GM18499 (cell line): ENCODE data around the gene FCER1G.
"Not testable (repeated sequence)": the region's sequence is repeated elsewhere in the genome, so short reads cannot be mapped to it uniquely, and the experiment has no call there.

Experiments used
- ATAC-seq: cut with Tn5 transposase; IDR thresholded peaks from one replicate; pipeline ENCODE4 v1.9.1; 2021; ENCODE audit warnings: moderate number of reproducible peaks; ENCODE audit not compliant: insufficient read depth, unreplicated experiment

The FCER1G gene

DNA sequence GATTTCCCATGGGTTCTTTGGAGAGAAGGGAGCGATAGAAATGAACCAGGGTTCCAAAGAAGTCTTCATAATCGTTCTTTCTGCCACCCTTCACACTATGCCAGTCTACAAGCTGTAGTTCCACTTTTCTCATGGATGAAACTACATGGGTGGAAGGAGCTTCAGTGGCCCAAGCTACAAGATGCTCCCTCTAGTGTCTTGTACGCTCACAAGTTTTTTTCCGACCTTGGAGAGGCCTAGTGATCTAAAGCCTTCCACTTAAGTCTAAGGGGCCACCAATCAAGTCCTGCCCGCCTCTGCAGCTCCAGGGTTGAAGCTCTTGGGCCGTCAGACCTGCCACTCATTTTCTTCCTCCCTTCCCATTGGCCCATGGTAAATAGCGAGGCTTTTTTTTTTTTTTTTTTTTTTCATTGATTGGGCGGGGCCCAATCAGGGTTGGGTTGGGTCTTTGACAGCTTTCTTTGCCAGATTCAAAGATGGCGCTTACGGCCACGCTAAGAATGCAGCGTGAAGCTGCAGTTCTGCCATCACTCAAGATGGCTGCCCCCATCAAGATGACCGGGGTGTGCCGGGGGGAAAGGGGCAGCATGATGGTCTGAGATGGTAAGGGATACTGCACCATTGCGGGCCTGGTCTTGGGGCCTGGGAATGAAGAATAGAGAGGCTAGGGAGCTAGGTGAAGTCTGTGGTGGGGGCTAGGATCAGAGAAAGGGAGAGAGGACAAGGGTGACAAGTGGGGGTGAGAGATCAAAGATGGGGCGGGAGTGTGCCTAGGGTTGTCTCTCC is 10.6 kb downstream of the FCER1G start, which contains the start of gene TOMM40L:
Gene TOMM40L (plus strand): TSS at position 527 of the 786 bp plus-strand sequence. CDS start 430 bp downstream, outside the sequence.
- peak; percentile 92 for ATAC-seq

DNA sequence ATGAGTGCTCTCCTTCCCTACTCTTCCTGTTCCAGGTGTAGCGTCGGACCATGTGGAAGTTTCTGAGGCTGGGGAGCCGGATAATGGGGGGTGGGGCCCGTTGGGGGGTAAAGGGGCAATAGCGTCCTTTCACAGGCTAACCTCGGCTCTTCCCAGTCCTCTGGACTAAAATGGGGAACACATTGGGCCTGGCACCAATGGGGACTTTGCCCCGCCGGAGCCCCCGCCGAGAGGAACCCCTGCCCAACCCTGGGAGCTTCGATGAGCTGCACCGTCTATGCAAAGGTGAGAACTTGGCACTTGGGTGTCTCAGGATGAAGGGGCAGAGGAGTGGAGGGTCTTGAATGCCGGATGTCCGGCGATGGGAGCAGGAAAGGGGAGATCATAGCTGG is 11.2 kb downstream of the FCER1G start:
- no peak for ATAC-seq

DNA sequence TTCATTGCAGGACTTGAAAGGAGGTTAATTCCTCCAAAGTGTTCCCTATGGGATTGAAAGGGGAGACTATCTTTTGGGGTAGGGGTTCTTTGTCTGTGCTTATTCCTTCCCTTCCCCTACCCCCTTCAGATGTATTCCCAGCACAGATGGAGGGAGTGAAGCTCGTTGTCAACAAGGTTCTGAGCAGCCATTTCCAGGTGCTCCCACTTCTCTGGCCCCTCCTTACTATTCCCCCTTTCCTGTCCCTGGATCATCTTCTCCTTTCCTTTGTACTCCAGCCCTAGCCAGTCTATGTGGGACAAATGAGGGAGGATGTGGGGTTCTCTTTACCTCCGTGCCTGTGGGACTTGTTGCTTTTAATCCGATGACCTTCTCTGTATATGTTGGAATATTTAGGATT is 11.7 kb downstream of the FCER1G start:
- no peak for ATAC-seq

DNA sequence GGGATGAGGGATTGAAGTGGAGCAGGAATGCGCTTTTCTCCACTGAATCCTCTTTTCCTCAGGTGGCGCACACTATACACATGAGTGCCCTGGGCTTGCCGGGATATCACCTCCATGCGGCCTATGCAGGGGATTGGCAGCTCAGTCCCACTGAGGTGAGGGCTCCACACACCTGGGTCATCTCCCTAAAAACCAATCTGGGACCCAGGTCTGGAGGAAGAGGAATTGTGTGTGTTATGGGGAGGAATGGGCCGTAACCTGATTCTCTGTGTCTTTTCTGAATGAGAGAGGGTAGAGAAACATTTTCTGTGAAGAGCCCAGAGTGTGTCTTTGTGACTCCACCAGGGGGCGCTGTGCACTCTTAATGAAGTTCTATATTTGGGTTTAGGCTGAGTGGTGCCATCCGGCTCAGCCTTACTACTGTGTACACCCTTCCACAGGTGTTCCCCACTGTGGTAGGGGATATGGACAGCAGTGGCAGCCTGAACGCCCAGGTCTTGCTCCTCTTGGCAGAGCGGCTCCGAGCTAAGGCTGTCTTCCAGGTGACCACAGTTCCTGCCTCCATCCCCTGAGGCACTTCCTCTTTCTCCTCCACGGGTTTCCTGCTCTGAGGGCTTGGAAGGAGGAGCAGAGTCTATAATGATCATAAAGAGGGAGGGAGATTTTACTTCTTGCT is 12.2 kb downstream of the FCER1G start:
- no peak for ATAC-seq

DNA sequence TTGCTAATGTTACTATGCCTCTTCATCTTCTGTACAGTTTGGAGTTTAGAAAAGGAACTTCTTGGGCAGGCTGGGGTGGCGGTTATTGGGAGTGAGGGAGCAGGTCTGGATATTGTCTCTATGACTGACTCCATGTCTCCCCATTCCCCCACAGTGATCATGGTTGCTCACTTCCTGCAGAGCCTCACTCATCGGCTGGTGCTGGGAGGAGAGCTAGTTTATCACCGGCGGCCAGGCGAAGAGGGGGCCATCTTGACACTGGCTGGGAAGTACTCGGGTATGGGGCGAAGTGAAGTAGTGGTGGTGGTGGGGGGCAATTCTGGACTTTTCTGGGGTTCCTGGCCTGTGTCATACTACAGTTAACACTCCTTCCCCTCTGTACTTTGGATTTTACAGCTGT is 12.9 kb downstream of the FCER1G start:
- no peak for ATAC-seq

DNA sequence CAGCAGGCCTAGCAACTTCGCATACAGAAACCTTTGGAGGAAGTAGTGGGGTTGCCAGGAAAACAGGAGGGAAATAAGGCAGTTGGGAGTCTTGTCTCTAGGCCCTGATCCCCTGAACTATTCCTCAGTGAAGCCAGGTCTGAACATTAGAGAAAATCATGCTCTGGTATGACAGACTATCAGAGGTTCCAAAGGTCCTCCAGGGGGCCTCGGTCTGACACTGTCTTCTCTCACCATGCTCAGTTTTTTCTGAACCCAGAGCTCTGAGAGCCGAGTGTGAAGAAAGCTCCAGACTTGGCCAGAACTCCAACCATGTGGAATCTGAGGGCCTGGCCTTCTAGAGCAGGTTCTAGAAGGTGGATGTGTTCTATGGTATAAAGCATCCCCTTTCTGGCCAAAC is 14.8 kb downstream of the FCER1G start:
- no peak for ATAC-seq

DNA sequence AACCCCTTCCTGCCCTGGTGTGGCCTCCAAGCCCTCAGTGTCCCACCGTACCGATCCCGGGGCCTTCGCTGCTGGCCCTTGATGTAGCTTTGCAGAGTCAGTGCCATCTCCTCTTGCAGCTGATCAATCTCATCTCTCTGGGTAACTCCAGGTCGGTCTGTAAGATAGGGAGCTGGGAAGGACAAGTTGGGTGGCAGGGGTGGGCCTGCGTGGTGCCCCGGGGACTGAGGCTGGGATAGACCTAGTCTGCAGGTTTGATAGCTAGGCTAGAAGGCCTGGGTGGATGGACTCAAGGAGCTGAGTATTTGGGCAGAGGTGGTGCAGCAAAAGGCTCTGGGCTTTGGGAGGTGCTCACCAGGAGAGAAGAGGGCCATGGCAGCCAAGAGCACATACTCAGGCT is 15.7 kb downstream of the FCER1G start:
- ATAC-seq: no peak

DNA sequence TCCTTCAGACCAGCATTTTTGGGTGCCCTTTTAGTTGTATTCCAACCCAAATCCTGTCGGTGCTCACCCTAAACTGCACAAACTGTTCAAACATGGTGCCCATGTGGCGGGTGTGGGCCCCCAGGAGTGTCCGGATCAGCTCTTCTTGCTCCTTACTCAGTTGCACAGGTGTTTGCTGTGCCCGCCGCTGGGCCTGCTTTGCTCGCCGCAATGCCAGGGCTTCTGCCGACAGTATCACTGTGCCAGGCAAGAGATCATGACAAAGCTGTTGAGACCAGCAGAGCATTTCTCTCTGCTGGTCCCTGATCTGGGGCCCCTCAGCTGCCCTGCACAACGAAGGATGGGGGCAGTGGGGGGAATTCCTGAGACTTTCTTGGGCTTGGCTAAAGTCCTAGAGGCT is 18.0 kb downstream of the FCER1G start:
- no peak for ATAC-seq

DNA sequence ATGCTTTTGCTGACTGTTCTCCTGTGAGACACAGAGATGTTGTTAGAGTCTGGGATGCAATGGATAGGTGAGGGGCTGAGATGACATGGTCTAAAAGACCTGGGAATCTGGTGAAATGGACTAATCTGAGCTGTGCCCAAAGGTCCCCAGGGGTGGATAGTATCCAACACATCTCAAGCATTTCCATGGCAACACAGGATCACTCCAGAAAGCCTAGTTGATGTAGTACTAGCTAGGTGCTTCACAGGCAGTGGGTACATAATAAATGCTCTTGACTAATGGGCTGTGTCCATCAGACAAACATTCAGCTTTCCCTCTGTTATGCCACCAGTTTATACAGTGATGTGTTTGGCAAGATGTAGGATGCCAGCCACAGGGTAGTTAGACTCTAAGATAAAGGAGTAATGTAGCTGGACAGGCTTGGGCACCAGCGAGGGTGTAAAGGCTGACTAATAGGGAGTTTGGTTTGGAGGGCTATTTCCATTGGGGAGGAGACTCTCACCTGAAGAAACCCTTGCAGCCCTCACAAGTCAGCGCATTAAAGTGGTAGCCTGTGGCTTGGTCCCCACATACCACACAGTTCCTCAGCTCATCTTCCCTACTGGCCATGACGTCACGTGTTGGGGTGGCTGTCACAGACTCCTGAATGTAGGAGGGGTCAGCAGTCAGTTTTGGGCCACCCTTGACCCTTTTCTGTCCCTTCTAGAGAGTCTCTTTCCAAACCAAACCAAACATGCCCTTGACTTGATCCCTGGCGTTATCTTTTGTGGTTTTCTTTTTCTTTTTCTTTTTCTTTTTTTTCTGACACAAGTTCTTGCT is 21.1 kb downstream of the FCER1G start:
- ATAC-seq: no peak

DNA sequence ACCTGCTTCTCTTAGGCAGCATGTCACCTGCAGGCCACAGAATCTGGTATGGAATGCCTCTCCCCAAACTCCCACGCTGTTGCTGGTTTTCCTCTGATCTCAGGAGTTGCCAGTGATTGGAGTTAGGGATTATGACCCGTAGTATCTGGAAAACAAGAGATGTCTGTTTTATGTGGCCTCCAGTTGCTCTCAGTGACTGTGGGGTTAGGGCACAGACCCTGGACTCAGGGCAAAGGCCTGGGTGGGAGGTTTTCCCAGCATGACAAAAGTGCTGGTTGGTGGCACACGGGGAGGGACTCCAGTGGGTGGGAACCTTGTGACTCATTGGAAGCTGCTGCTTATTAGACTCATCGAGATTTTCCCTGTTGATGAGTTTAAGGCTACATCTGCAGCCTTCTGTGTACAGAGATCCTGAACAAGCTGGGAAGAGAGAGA is 23.0 kb downstream of the FCER1G start, which contains the start of gene NR1I3:
Gene NR1I3 (minus strand): TSS at position 165 of the 435 bp plus-strand sequence. CDS start 1,638 bp downstream, outside the sequence.
- ATAC-seq: no peak

DNA sequence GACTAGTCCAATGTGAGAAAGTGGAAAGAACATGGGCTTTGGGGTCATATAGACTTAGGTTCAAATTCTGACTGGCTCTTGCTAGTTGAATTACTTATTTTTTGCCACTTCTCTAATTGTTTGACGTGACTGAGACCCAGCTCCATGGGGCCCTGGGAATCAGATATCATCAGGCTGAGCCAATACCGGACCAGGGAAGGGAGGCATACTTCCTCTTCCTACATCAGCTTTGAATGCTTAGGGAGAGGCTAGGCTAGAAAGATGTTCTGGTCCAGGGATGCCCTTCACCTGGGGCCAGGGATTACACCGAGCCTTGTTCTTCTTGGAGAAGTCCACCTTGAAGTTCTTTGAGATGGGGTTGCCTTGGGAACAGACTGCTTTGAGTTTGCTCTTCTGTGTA is 26.6 kb downstream of the FCER1G start:
- ATAC-seq: no peak

DNA sequence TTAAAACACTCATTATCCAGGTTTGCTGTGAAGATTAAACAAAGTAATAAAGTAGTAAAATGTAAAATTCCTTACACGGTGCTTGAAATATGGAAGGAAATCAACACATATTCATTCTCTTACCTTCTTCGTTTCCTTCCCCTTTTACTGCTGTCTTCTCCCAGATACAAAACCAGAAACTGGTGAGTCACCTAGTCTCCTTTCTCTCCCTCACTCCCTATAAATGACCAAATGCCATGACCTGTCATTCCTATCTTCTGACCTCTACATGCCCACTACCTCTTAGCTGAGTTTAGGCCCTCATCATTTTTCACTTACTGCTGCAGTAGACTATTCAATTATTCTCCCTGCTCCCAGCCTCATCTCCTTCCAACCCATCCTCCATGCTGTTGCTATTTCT is 27.2 kb downstream of the FCER1G start:
- no peak for ATAC-seq

DNA sequence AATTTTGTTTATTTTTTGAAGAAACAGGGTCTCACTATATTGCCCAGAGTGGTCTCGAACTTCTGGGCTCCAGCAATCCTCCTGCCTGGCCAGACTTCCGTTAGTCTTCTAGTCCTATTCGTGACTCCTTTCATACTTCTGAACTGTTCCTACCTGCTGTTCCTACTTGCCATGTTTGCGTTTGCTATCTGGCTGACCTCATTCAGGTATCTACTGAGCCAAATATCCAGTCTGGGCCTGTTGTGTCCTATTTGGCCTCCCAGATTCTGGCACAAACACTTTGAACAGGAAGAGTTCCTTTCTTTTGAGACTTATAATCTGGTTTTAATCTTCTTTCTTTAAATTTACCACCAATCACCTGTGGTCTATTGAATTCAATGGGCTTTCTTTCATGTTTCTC is 29.8 kb downstream of the FCER1G start:
- no peak for ATAC-seq

DNA sequence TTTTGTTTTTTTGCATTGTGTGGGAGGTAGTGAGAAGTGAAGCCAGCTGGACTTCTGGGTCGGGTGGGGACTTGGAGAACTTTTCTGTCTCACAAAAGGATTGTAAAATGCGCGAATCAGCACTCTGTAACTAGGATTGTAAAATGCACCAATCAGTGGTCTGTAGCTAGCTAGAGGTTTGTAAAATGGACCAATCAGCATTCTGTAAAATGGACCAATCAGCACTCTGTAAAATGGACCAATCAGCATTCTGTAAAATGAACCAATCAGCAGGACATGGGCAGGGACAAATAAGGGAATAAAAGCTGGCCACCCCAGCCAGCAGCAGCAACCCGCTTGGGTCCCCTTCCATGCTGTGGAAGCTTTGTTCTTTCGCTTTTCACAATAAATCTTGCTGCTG is 35.0 kb downstream of the FCER1G start:
- not testable (repeated sequence) for ATAC-seq

DNA sequence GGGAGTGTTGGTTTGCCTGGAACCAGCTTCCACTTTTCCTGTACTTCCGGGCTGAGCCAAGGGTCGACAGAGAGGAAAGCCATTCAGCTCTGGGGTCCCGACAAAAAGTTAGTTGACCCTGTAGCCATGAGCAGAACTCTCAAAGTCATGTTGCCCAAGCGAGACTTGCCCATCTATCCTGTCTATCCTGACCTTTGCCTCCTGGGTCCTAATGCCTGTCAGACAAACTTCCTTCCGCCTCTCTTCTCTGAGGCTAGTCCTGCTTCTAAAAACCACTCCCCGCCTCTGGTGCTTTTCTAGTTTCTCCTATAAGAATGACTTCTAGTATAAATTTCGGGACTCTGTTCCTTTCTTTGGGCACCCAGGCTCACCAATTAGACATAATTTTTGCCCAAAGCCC is 35.7 kb downstream of the FCER1G start:
- ATAC-seq: no peak

DNA sequence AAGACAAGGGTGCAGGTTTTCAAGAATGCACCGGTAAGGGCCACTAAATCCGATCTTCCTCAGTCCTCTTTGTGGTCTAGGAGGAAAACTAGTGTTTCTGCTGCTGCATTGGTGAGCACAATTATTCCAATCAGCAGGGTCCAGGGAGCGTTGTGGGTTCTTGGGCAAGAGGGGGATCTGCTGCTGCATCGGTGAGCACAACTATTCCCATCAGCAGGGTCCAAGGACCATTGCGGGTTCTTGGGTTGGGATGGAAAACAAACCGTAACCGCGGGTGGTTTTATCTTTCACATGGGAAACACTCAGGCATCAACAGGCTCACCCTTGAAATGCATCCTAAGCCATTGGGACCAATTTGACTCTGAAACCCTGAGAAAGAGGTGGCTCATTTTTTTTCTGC is 36.5 kb downstream of the FCER1G start:
- no peak for ATAC-seq

DNA sequence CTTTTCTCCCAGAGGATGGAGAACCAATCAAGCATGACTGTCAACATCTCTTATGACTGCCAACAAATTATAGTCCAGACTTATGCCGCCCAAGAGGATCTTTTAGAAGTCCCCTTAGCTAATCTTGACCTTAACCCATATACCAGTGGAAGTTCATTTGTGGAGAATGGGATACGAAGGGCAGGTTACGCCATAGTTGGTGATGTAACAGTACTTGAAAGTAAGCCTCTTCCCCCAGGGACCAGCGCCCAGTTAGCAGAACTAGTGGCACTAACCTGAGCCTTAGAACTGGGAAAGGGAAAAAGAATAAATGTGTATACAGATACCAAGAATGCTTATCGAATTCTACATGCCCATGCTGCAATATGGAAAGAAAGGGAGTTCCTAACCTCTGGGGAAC is 40.2 kb downstream of the FCER1G start:
- not testable (repeated sequence) for ATAC-seq

DNA sequence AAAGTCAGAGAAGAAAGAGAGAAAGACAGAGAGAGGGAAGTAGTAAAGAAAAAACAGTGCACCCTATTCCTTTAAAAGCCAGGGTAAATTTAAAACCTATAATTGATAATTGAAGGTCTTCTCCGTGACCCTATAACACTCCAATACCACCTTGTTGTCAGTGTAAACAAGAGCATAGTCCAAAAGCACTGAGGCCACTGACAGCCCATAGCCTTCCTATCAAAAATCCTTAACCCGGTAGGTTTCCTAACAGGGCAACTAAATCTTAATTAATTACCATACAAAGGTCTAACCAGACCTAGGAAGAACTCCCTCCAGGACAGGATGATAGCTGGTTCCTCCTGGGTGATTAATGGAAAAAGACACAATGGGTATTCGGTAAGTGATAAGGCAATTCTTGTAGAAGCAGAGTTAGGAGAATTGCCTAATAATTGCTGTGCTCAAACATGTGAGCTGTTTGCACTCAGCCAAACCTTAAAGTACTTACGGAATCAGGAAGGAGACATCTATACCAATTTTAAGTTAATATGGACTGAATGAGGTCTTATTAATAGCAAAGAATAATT is 40.9 kb downstream of the FCER1G start:
- not testable (repeated sequence) for ATAC-seq

DNA sequence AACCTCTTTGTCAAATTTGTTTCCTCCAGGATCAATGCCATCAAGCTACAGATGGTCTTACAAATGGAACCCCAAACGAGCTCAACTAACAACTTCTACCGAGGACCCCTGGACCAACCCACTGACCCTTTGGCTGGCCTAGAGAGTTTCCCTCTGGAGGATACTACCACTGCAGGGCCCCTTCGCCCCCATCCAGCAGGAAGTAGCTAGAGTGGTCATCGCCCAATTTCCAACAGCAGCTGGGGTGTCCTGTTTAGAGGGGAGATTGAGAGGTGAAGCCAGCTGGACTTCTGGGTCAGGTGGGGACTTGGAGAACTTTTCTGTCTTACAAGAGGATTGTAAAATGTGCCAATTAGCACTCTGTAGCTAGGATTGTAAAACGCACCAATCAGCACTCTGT is 42.0 kb downstream of the FCER1G start:
- not testable (repeated sequence) for ATAC-seq
